ENCODE data around the gene LLCFC1.

DNA sequence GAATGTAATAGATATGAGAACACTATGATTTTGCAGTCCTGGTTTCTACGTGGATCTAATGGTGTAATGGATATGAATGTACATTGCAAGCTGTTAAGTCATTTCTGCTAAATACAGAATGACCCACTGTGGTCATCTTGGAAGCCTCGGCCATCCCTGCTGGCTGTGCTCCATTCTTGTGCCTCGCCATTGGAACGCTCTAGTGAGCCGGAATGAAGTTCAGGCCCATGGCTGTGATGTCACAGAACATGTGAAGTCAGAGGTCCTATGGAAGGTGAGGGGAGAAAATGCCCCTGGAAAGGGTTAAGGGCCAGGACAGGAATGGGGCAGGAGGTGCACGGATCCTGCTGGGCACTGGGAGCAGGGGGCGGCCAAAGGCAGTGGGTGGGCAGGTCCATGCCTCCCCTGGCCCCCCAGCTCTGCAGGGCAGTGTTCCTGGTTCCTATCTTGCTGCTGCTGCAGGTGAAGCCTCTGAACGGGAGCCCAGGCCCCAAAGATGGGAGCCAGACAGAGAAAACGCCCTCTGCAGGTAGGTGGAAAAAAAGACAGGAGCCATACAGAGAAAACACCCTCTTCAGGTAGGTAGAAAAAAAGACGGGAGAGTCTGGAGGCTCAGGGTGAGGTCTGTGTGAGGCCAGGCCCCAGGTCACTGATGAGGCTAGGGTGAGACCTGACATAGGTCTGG is at the start of gene LLCFC1:
- TF ChIP-seq EZH2 (IDR thresholded peaks at IDR 0.05; ENCODE audit: borderline replicate concordance) (no peak), EZH2phosphoT487 (IDR thresholded peaks at IDR 0.05; ENCODE audit: low read depth, severe bottlenecking, unreplicated experiment) (no peak)
- TF ChIP-seq, protein P1, sequence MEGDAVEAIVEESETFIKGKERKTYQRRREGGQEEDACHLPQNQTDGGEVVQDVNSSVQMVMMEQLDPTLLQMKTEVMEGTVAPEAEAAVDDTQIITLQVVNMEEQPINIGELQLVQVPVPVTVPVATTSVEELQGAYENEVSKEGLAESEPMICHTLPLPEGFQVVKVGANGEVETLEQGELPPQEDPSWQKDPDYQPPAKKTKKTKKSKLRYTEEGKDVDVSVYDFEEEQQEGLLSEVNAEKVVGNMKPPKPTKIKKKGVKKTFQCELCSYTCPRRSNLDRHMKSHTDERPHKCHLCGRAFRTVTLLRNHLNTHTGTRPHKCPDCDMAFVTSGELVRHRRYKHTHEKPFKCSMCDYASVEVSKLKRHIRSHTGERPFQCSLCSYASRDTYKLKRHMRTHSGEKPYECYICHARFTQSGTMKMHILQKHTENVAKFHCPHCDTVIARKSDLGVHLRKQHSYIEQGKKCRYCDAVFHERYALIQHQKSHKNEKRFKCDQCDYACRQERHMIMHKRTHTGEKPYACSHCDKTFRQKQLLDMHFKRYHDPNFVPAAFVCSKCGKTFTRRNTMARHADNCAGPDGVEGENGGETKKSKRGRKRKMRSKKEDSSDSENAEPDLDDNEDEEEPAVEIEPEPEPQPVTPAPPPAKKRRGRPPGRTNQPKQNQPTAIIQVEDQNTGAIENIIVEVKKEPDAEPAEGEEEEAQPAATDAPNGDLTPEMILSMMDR (IDR thresholded peaks at IDR 0.05; ENCODE audit: poor library complexity) = peak; percentile 29

Measured in hepatocyte (in vitro differentiated cells).